Muscle layer of colon (tissue), 2 donors: ENCODE results near the gene ERBB4.
A peak's percentile ranks its signal among the peaks of the same experiment; 100 is the strongest.

Source experiments
- H3K27ac ChIP-seq: one replicate; pipeline ENCODE4 v1.7.0; 2013; ENCODE audit warnings: low read depth, mild to moderate bottlenecking, low read length, moderate library complexity
- H3K27me3 ChIP-seq, 2 donors: one replicate each; pipeline ENCODE4 v1.7.0; 2013; ENCODE audit warnings: low read length in 2 of 2, mild to moderate bottlenecking in 2 of 2; ENCODE audit not compliant: insufficient read depth in 2 of 2, control insufficient read depth in 1 of 2
- H3K36me3 ChIP-seq: one replicate; pipeline ENCODE4 v1.7.0; 2013; ENCODE audit warnings: mild to moderate bottlenecking, low read length; ENCODE audit not compliant: insufficient read depth
- H3K4me1 ChIP-seq: one replicate; pipeline ENCODE4 v1.7.0; 2013; ENCODE audit warnings: mild to moderate bottlenecking, low read length; ENCODE audit not compliant: insufficient read depth
- H3K4me3 ChIP-seq, 2 donors: one replicate each; pipeline ENCODE4 v1.7.0; 2013; ENCODE audit warnings: low read length in 2 of 2, low read depth in 1 of 2, mild to moderate bottlenecking in 1 of 2, moderate library complexity in 1 of 2
- H3K9ac ChIP-seq: one replicate; pipeline ENCODE4 v1.7.0; 2013; ENCODE audit warnings: low read length
- H3K9me3 ChIP-seq: one replicate; pipeline ENCODE4 v1.7.0; 2013; ENCODE audit warnings: mild to moderate bottlenecking, low read length
- donor health status: abdominal sarcoma.
- donor health status: Adenocarcinoma of cecum.

Gene ERBB4

DNA sequence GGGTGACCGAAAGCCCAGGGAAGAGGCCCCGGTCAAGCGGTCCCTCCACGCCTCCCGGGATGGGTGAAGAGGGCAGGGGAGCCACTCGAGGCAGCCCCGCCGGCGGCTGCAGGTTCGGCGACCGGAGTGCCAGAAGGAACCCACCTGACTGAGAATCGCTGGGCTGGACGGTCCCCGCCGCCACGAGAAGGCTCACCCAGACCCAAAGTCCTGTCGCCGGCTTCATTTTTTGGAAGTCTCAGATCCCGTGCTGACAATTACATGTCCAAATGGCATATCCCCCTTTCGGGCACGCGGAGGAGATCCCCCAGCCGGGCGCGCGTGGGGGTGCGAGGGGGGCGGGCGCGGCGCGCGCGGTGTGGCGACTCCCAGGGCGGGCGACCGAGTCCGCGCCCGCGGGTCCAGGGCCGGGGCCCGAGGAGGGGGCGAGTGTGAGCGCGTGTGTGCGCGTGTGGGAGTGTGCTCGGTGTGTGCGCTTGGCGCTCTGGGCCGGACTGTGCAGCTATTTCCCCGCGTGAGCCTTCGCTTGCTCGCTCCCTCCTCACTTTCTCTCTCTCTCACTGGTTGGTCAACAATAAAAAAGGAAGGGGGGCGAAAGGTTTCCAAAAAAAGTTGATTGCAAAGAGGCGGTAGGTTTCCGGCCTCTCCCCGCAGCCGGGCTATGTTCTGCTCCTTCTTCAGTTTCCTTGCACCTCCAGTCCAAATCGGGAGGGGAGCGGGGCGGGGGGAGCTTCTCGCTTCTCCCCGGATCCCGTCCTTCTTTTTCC, at the start of gene ERBB4:
TSS of gene ERBB4 (minus strand) at position 498 of the 767 bp plus-strand sequence. CDS start at position 226, 272 bp downstream.
- Histone ChIP-seq H3K9me3 (no peaks in the 10 kb centered on the region), H3K4me1 (no peaks in the 10 kb centered on the region), H3K27ac (no peak within 1 kb of the TSS), H3K4me3 (peak within 1 kb of the TSS; percentile 58 to 68), H3K9ac (no peak within 1 kb of the TSS), H3K27me3 (peaks cover 6 to 25% of the 10 kb centered on the region in 2 donors), H3K36me3 (no peaks in the 10 kb centered on the region)

- H3K27ac ChIP-seq: no peak overlapping the region
- no peaks in the 10 kb centered on the region for H3K27me3 ChIP-seq
- no peaks in the 10 kb centered on the region for H3K36me3 ChIP-seq
- no peaks in the 10 kb centered on the region for H3K9me3 ChIP-seq
- no peaks in the 10 kb centered on the region for H3K4me1 ChIP-seq
- no peak overlapping the region for H3K4me3 ChIP-seq
- no peak overlapping the region for H3K9ac ChIP-seq
Observed at GRCh38 chr2:212580117-212580516, 41.5 kb upstream of the ERBB4 start.

DNA sequence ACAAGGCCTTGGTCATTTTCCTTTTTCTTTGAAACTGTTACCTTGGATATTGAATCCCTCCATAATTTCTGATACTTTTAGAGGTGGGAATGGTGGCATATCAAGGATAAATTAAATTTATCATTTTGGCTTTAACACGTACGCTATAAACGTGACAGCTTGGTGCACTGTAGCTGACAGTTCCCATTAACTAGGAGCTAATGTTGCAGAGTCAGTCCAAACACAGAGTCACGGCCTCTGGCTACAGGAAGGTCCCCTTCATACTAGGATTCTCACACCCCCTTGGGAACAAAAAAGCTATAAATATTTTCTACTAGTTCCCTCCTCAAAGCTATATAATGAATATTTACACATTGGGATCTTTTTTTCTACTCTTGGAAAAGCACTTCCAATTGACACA, 17.7 kb upstream of the ERBB4 start:
- H3K9ac ChIP-seq: no peak overlapping the region
- no peaks in the 10 kb centered on the region for H3K4me1 ChIP-seq
- no peaks in the 10 kb centered on the region for H3K27me3 ChIP-seq
- H3K4me3 ChIP-seq: no peak overlapping the region
- H3K9me3 ChIP-seq: no peaks in the 10 kb centered on the region
- no peaks in the 10 kb centered on the region for H3K36me3 ChIP-seq
- no peak overlapping the region for H3K27ac ChIP-seq

DNA sequence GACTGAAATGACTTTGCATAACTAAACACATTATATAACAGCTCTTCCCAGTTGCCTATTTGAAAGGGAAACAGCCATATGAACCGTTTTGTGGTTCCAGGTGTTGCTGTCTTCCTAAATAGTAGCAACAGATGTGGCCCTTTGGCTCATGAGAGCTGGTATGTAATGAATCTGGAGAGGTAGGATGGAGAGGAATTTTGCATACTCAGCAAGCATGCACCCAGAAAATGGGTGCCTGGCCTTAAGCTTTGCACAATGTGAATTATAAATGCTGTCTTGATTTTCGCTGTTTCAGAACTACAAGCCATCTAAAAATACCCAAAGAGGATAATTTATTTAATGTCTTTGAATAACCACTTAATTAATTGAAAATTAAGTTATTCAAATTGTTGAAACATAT, 15.6 kb upstream of the ERBB4 start:
- no peaks in the 10 kb centered on the region for H3K36me3 ChIP-seq
- H3K27ac ChIP-seq: no peak overlapping the region
- H3K27me3 ChIP-seq: no peaks in the 10 kb centered on the region

GRCh38 chr2:212549941-212550340, 11.3 kb upstream of the ERBB4 start:
- Histone ChIP-seq H3K4me3 (no peak overlapping the region), H3K9me3 (no peaks in the 10 kb centered on the region), H3K27me3 (no peaks in the 10 kb centered on the region), H3K27ac (no peak overlapping the region), H3K9ac (no peak overlapping the region), H3K36me3 (no peaks in the 10 kb centered on the region), H3K4me1 (no peaks in the 10 kb centered on the region)

More for the DNA sequence above, 15.6 kb upstream of the ERBB4 start:
- H3K9ac ChIP-seq: no peak overlapping the region
- no peaks in the 10 kb centered on the region for H3K9me3 ChIP-seq
- H3K4me1 ChIP-seq: no peaks in the 10 kb centered on the region
- H3K4me3 ChIP-seq: no peak overlapping the region

DNA sequence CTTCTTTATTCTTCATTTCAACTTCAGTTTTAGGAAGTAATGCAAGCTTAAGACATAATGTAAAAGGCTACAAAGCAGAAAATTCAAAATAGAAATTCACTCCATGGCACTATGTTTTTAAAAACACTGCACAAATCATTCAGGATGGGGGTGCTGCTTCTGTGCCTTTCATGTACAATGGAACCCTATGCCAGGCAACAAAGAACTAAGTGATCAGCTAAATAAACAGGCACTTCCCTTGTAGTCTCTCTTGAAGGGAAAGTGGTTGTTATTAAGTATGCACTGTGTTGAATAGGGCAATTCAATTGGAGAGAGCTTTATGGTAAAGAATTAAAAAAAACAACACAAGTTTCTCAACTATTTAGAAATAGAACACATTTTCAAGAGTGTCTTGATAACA, 10.9 kb upstream of the ERBB4 start:
- no peak overlapping the region for H3K9ac ChIP-seq
- H3K9me3 ChIP-seq: no peaks in the 10 kb centered on the region
- H3K27me3 ChIP-seq: no peaks in the 10 kb centered on the region
- H3K36me3 ChIP-seq: no peaks in the 10 kb centered on the region
- no peaks in the 10 kb centered on the region for H3K4me1 ChIP-seq
- H3K4me3 ChIP-seq: no peak overlapping the region
- H3K27ac ChIP-seq: no peak overlapping the region

DNA sequence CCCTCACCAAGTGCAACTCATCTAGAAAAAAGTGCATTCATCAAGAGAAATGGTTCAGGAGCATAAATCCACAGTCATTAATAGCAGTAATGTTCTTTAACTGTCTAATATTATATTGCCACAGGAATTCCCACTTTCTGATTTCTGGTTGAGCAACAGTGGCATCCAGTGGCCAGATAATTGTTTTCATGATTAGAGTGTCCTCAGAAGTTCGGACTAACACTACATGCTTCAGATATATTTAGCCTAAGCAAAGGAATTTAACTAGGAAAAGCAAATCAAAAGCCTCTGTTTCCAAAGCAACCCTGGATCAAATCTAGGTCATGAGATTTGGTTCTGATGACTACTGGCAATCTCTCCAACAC, 9.8 kb upstream of the ERBB4 start:
- Histone ChIP-seq H3K9ac (no peak overlapping the region), H3K36me3 (no peaks in the 10 kb centered on the region), H3K4me3 (no peak overlapping the region), H3K9me3 (no peaks in the 10 kb centered on the region), H3K4me1 (no peaks in the 10 kb centered on the region), H3K27ac (no peak overlapping the region), H3K27me3 (no peaks in the 10 kb centered on the region)

DNA sequence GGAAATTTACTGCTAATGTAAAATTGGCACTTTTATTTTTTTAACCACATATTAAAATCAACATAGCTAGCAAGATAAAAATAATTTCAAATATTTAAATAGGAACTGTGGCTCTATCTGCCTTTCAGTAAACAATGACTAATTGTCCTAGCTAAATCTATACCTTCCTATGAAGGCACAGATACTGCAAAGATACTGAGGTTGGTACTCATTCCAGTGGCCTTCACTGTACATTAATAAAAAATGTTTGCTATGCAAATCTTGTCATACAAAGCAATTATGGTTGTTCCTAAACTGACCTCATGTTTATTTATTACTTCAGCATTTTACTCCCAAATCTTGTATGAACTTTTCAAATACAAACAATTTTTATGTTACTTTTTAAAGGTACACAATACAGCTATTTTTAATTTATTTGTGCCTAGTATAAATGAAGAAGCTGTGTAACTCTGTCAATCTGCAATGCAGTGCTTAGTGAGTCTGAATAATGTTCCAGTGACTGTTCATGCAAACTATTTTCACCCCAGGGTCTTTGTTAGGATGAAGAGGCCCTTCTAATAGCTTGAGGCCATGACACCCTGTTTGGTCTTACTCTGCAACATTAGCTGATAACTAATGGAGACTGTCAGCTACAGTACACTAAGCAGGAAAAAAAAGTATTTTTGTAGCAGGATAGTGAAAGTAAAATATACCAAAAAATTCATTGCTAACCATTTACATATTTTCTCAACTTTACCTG, 9.3 kb upstream of the ERBB4 start:
- no peaks in the 10 kb centered on the region for H3K4me1 ChIP-seq
- no peaks in the 10 kb centered on the region for H3K36me3 ChIP-seq
- H3K27me3 ChIP-seq: no peaks in the 10 kb centered on the region
- H3K4me3 ChIP-seq: no peak overlapping the region
- no peak overlapping the region for H3K27ac ChIP-seq
- no peak overlapping the region for H3K9ac ChIP-seq
- H3K9me3 ChIP-seq: no peaks in the 10 kb centered on the region

DNA sequence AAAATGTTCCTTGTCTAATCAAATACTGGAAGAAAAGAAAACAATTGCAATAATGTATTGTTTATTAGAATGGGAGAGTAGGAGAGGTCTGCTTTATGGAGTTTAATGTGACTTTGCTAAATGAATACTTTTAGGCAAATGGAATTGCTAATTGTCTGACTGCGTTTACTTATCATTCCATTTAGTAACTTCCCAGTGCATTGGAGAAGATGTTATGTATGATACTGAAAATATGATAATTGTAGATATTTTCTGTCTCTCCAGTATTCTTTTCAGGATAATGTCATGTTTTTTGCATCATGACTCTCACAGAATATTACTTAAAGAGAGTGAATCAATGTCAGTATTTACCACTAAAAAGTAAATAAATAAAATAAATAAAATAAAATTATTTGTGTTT, 8.1 kb upstream of the ERBB4 start:
- Histone ChIP-seq H3K9me3 (no peaks in the 10 kb centered on the region), H3K27ac (no peak overlapping the region), H3K4me1 (no peaks in the 10 kb centered on the region)

DNA sequence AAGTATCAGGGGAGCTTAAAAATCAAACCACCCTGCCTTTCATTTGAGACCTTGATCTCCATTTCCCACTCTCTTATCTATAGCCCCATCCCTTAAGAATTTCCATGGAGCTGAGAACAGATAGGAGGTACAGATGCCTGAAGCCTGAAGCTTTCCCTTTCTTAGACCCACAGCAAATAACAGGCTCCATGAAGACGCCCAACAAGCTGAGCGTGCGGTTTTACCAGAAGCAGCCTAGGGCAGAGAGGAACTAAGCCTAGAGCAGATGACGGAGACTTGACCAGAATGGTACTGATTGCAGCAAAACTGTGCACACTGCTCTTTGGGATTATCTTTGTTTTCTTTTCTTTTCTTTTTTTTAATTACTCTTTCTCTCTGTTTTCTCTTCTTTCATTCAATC, 1.7 kb upstream of the ERBB4 start:
- Histone ChIP-seq H3K36me3 (no peaks in the 10 kb centered on the region), H3K4me1 (no peaks in the 10 kb centered on the region), H3K27me3 (peaks cover 6 to 25% of the 10 kb centered on the region in 2 donors), H3K27ac (no peak overlapping the region), H3K4me3 (no peak overlapping the region), H3K9me3 (no peaks in the 10 kb centered on the region), H3K9ac (no peak overlapping the region)

More for the DNA sequence above, 8.1 kb upstream of the ERBB4 start:
- no peak overlapping the region for H3K4me3 ChIP-seq
- H3K27me3 ChIP-seq: no peaks in the 10 kb centered on the region
- no peaks in the 10 kb centered on the region for H3K36me3 ChIP-seq
- H3K9ac ChIP-seq: no peak overlapping the region

DNA sequence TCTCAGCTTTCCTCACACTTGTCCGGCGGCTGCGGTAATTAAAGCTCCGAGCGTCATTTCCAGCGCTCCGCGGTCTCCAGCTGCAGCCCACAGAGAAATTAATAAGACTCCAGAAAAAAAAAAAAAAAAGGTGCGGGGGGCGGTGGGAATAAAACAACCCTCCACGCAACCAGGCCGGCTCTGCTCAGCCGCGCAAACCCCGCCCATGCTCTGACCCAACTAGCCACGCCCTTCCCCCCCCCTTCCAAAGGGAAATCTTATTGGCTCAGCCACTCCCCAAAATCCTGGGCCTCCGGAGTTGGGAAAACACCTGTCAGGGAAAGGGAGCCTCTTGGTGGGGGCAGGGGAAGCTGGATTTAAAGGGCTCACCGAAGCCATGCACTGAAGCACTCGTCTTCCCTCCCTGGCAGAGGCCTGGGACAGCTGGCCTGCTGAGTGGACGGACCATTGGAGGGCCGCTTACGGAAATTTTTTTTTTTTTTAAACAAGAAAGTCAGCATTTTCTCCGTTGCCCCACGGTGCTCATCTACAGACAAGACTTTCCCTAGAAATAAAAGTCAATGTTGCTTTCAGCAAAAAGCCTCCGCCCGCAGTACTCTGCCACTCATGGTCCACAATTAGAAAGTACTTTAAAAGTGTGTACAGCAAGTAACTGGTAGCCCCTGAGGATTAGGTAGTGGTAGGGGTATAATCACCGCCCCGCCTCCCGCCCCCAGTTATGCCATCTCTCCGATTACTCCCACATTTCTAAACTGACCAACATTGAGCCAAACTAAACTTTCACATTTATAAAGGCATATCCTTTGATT, 674 bp upstream of the ERBB4 start:
- Histone ChIP-seq H3K4me1 (no peaks in the 10 kb centered on the region), H3K9ac (no peak overlapping the region), H3K36me3 (no peaks in the 10 kb centered on the region), H3K27me3 (peaks cover 6 to 25% of the 10 kb centered on the region in 2 donors), H3K27ac (no peak overlapping the region), H3K4me3 (peak overlapping the region; percentile 58 to 68), H3K9me3 (no peaks in the 10 kb centered on the region)
